Hypothalamus (tissue), 51 donors: ENCODE measurements around the gene DCTPP1.

Experiments
- DNase-seq, 51 donors: peaks; one replicate each; lab custom pipeline; 2025; lab: John Stamatoyannopoulos, UW

DCTPP1 gene

DNA sequence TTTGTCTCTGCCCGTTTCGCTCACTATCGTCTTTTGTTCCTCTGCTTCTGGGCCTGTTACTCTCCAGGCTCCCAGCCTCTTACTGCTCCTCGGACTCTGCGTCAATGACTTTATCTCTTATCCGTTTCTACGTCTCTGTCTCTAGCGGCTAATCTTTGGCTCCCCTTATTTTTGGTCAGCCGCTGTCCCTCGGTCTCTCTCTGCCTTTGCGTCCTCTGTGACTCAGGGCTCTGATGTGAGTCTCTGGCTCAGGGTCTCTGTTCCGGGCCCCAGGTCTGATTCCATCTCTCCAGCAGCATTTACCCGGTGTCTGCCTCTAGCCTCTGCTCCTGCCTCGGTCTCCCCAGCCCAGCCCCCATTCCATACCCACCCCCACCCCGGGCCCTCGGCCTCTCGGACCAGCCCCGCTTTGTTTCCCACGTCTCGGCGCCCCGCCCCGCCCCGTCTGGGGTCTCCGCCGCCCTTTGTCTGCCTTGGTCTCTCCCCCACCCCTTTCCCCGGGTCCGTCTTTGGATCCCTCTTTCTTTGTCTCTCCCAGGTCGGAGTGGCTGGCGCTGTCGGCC, 35.2 kb downstream of the DCTPP1 start:
- DNase-seq = peak in 5 of 51 donors; percentile 21 to 57 (median 45)

- no peak for DNase-seq
Observed at GRCh38 chr16:30383521-30383920, 46.3 kb downstream of the DCTPP1 start.

GRCh38 chr16:30382111-30382881, 47.5 kb downstream of the DCTPP1 start, which contains the start of gene SEPTIN1:
Gene SEPTIN1 (minus strand): TSS chr16:30382561. CDS start chr16:30382542, 19 bp downstream.
- DNase-seq = no peak

GRCh38 chr16:30381291-30382041, 48.4 kb downstream of the DCTPP1 start:
- DNase-seq = no peak

DNA sequence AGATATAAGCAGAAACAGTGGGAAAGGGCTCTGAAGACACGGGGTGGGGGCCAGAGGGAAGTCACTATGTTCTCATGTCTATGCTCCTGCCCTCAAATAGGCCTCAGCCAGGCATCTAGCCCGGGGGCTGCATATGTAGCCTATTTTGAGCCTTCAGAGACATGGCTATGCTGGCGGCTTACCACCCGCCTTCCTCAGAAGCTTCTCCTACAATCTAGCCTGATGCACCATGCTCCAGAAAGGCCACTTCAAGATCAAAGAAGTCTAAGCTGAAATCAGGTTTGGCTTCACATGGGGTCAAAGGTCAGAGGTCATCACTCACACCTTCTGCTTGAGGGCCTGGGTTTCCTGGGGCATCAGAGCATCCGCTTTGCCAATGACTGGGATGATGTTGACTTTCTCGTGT, 49.0 kb downstream of the DCTPP1 start:
- no peak for DNase-seq

GRCh38 chr16:30380072-30380802, 49.6 kb downstream of the DCTPP1 start:
- no peak for DNase-seq

DNA sequence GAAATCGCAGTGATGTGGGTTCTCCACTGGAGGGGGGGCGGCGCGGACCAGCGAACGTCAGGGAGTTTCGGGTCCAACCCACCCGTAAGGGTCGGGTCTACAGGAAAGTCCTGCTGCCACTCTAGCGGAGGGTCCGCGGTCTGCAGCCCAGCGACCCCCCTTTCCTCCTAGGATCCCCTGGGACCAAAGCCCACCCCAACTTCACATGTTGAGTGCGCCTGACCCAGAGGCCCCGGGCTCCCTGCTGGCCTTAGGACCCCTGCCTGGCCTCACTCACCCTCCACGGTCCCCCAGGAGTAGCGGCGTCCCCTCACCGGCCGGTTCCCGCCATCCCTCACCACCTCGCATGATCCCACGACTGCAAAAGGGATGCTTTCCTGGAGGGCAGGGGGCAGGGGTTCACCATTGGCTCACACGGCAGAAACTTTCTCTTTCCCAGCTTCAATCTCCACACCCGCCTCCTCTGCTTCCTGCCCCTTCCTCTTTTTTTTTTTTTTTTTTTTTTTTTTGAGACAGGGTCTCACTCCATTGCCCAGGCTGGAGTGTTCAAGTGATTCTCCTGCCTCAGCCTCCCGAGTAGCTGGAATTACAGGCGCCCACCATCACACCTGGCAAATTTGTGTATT, 50.6 kb downstream of the DCTPP1 start:
- no peak for DNase-seq

DNA sequence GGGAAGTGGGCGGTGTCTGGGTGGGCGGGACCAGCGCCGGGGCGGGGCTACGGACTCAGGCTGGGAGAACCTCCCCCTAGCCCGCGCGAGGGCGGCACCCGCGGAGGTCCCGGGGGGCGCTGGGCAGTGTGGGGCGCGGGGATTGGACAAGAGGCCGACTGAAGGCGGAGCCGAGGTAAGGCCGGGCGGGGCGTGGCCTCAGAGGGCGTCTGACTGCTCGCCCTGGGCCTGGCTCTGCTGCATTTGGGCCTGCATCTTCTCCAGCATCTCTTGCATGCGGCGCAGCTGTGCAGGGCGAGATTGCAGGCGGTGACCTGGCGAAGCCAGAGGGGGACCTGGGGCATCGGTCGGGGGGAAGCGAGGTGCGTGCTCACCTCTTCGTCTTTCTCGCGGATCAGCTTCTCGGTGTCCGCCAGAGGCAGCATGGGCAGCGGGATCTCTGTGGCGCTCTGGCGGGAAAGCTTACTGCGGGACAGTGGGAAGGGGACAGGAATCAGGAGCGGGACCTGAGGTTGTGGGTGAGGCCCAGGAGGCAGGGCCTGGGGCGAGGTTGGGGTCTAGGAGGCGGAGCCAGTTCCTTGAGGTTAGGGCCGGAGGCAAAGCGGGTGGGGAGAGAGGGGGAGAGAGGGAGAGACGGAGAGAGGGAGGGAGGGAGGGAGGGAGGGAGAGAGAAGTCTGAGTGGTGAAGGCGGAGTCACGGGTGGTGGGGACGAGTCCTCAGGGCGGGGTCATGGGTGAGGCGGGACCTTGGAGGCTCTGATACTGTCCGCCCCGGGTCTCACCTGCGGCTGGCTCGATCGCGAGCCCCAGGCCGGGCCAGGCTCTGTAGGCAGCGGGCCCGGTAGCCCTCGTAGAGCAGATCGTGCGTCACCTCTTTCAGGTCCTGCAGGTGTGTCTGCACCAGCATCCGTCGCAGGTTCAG, 51.3 kb downstream of the DCTPP1 start:
- peak; percentile 87 to 100 (median 99) for DNase-seq

DNA sequence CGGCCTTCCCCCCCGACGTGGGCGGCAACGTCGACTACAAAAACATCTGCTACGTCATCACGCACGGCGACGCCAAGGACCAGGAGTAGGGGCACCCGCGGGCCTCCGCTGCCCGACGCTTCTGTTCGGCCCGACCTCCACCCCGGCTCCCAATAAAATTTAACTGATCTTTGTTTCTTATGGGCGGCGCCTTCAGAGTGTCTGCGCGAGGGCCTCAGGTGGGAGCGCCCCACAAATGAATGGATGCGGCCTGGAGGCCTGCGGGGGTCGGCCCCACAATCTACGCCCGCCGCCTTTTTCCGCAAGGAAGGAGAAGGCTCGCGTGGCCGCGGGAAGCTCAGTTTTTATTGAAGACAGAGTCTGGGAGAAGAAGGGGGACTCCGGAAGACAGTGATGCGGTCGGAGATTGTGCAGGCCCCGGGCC, 52.0 kb downstream of the DCTPP1 start:
- DNase-seq = peak in 45 of 51 donors; percentile 57 to 95 (median 88)

DNA sequence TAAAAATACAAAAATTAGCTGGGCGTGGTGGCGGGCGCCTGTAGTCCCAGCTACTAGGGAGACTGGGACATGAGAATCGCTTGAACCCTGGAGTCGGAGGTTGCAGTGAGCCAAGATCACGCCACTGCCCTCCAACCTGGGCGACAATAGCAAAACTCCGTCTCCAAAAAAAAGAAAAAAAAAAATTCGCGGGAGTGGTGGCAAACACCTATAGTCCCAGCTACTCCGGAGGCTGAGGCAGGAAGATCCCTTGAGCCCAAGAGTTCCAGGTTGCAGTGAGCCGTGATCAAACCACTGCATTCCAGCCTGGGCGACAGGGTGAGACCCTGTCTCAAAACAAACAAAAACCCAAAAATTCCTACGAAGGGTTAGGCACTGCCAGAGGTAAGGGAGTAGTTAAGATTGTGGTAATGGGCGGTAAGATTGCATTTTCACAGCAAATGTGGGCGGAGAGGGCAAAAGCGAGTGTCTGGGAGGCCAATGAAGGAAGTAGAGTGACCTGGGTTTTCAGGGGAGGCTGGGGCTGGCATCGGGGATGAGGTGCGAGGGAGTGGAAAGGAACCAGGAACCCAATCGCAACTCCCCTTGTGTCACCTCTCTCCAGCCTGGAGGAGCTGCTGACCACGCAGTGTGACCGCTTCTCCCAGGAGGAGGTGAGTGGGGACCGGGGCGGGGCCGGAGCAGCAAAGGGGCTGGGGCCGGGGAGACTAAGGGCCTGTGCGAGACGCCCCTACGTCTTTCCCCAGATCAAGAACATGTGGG, 52.6 kb downstream of the DCTPP1 start:
- DNase-seq = peak in 5 of 51 donors; percentile 56 to 75 (median 69)

DNA sequence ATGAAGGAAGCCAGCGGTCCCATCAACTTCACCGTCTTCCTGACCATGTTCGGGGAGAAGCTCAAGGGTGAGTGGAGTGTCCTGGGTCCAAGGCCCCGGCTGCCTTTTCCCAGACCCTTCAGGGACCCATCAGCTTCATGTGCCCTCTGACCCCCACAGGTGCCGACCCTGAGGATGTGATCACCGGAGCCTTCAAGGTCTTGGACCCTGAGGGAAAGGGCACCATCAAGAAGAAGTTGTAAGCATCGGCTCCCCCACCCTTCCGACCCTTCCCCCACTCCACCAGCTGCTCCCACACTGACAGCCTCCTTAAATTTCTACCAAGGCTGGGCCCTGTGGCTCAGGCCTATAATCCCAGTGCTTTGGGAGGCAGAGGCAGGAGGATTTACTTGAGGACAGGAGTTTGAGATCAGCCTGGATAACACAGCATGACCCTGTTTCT, 53.3 kb downstream of the DCTPP1 start:
- DNase-seq = no peak

- DNase-seq = no peak
Observed at GRCh38 chr16:30375864-30376263, 54.0 kb downstream of the DCTPP1 start.

DNA sequence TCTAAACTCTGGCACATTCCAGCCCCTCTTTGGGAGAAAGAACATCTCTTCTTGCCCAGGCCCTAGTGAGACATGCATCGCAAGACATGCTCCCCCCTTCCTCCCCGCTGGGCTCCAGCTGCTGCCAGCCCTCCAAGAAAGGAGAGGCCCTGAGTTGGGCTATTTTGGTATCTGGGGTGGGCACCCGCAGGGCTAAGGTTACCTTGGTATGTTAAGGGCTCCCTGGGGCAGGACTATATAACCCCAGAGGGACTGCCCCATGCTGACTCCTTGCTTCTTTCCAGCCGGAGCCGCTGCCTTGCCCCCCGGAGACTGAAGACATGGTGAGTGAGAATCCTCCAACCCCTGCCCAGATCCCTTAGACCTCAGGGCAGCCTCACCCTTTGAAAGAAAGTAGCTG, 55.3 kb downstream of the DCTPP1 start, which contains the start of gene MYL11:
Gene MYL11 (plus strand): TSS at position 265 of the 400 bp plus-strand sequence. CDS start 56 bp downstream, at position 321.
- no peak for DNase-seq
